ENCODE results near the gene MRO. TPM values are rescaled to one million over a fixed set of nuclear protein-coding genes. Genes with fewer than 3 reads are reported as not detected.

MRO gene
- total and polyA plus RNA-seq, 11 donors = 0.19 to 6.9 (median 1.6) TPM

- H3K4me3 ChIP-seq = no peak overlapping the region
- DNase-seq = no peak
- 75 to 82% (median 77%) methylated on average over 4 of the region's 4 CpGs for WGBS, 4 donors
These were observed 43.4 kb downstream of the MRO start for GRCh38 chr18:50776383-50776782.

GRCh38 chr18:50775726-50776125, 44.1 kb downstream of the MRO start:
- H3K36me3 ChIP-seq = no peaks in the 10 kb centered on the region
- TF ChIP-seq CTCF (IDR thresholded peaks at IDR 0.05) = no peak
- no peak for TF ChIP-seq POLR2A (IDR thresholded peaks at IDR 0.05)
- H3K4me1 ChIP-seq = no peaks in the 10 kb centered on the region
- WGBS, 4 donors = 90 to 93% (median 92%) methylated on average over 14 of the region's 14 CpGs
- DNase-seq (no peak), ATAC-seq (no peak)
- no peak overlapping the region for H3K27ac ChIP-seq
- peaks cover 0 to 6% (median 0%) of the 10 kb centered on the region in 12 donors for H3K9me3 ChIP-seq
- intact Hi-C loops (cut with DNase I) = no loop called here
- no peak overlapping the region for H3K4me3 ChIP-seq
- no peaks in the 10 kb centered on the region for H3K27me3 ChIP-seq

More at GRCh38 chr18:50776383-50776782, 43.4 kb downstream of the MRO start:
- H3K27ac ChIP-seq = no peak overlapping the region
- no peak for ATAC-seq
- peaks cover 0 to 5% (median 0%) of the 10 kb centered on the region in 12 donors for H3K9me3 ChIP-seq
- H3K36me3 ChIP-seq = no peaks in the 10 kb centered on the region
- no peak for TF ChIP-seq CTCF (IDR thresholded peaks at IDR 0.05)
- no peak for TF ChIP-seq POLR2A (IDR thresholded peaks at IDR 0.05)
- no peaks in the 10 kb centered on the region for H3K4me1 ChIP-seq
- H3K27me3 ChIP-seq = no peaks in the 10 kb centered on the region
- intact Hi-C loops (cut with DNase I) = no loop called here

GRCh38 chr18:50775207-50775606, 44.6 kb downstream of the MRO start:
- no peak overlapping the region for H3K4me3 ChIP-seq
- DNase-seq (no peak), ATAC-seq (no peak)
- no peaks in the 10 kb centered on the region for H3K27me3 ChIP-seq
- intact Hi-C loops (cut with DNase I) = no loop called here
- H3K27ac ChIP-seq = no peak overlapping the region
- no peaks in the 10 kb centered on the region for H3K4me1 ChIP-seq
- peaks cover 0 to 11% (median 4%) of the 10 kb centered on the region in 12 donors for H3K9me3 ChIP-seq
- no peak for TF ChIP-seq POLR2A (IDR thresholded peaks at IDR 0.05)
- no peak for TF ChIP-seq CTCF (IDR thresholded peaks at IDR 0.05)
- WGBS, 4 donors = 66 to 78% (median 75%) methylated on average over 9 of the region's 9 CpGs
- no peaks in the 10 kb centered on the region for H3K36me3 ChIP-seq

- Histone ChIP-seq H3K4me1 (no peaks in the 10 kb centered on the region), H3K4me3 (no peak overlapping the region), H3K27ac (no peak overlapping the region), H3K36me3 (no peaks in the 10 kb centered on the region), H3K9me3 (peaks cover 0 to 43% (median 22%) of the 10 kb centered on the region in 12 donors), H3K27me3 (no peaks in the 10 kb centered on the region)
- intact Hi-C loops (cut with DNase I) = no loop called here
- TF ChIP-seq POLR2A (IDR thresholded peaks at IDR 0.05) = no peak
- no peak for TF ChIP-seq CTCF (IDR thresholded peaks at IDR 0.05)
- DNase-seq (no peak), ATAC-seq (no peak)
These were observed 50.4 kb downstream of the MRO start for GRCh38 chr18:50769463-50769862.
